Central memory CD4-positive, alpha-beta T cell (primary cell): ENCODE measurements around the gene DIAPH2.

ENCODE experiments used
- DNase-seq: peaks from one replicate; pipeline ENCODE4 v3.0.0; 2022

DIAPH2 gene

DNA sequence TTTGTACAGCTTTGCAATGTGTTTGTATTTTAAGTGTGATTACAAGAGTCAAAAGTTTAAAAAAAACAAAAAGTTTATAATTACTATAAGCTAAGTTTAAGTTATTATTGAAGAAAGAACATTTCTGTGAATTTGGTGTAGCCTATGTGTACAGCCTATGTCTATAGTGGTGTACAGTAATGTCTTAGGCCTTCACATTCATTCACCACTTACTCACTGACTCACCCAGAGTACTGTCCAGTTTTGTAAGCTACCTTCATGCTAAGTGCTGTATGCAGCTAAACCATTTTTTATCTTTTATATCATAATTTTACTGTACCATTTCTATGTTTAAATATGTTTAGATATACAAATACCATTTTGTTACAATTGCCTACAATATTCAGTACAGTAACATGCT, 381.3 kb downstream of the DIAPH2 start:
- DNase-seq: no peak

DNA sequence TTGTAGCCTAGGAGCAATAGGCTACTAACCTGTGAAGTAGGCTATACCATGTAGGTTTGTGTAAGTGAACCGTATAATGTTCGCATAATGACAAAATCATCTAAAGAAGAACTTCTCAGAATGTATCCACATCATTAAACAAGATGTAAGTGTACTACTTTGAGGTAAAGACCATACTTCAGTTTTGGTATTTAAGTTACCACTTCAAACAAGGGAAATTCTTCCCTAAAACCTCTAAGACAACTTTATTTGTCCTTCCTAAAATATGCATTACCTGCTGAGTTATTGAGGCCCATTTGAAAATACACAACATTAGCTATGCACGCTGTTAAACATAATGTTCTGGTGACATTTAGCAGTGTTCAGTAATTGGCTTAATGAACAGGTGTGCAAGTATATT, 381.7 kb downstream of the DIAPH2 start:
- DNase-seq: no peak

DNA sequence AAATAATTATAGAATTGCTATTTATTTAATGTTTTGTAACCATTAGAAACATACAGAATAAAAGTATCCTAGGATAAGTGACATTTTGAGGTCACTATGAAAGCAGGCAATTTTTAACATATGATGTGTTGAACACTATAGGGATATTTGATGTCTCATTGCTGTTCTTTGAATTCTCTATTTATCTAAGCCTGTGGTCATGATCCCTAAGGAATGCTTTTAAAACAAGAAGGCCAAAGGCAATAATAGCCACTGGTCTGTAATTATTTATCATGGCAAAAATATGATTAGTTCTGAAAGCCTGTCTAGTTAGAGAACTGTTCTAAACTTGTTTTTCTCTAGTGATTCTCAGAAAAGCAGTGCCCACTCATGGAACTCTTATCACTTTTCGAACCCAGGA, 385.7 kb downstream of the DIAPH2 start:
- no peak for DNase-seq

DNA sequence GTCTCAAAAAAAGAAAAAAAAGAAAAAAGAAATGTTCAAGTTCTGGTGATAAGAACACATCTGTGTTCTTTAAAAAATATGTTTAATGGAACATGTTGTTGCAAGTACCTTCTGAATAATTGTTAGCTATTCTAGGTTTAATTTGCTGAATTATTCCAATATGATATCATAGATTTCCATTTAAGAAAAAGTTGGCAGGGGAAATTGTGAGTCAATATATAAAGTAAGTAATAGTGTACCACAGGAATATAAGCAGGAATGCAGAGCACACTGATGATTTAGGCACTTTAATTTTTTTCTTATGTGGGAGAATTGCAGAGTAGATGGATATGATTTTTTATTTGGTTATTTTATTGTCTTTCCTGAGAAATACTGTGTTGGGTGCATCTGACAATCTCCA, 389.8 kb downstream of the DIAPH2 start:
- DNase-seq: no peak

DNA sequence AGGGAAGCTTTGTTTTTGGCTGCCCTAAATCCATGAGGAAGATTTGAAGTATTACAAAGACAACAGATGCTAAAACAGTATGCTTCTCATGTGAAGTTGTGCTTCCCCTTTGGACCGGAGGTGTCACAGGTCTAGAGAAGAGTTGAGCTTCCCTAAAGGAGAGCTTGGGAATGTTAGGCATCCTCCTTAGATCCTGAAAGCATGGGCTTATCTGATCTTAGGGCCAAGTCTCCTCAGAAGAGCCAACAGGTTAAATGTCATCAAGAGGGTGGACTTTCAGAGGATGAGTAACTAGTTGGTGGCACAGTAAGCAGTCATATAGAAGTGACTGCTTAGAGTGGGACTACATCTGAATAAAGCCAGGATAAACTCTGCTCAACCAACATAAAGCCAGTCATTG, 404.5 kb downstream of the DIAPH2 start:
- no peak for DNase-seq

DNA sequence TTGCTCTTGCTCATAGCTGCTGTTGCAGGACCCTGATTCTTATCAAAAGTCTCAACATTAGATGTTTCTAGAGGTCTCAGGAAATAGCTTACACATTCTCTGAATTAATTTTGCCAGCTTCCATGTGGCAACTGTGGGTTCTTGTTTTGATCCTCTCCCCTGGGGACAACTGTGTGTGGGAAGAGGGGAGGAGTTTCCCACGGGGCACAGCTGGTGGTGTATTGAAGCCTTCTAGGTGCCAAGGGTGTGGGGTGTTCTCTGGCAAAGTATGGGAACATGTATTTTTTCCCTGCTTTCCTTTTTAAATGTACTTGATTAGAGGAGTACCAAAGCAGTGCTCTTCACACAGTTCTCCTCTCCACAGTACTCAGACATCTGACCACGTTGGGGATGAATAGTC, 411.7 kb downstream of the DIAPH2 start:
- no peak for DNase-seq

DNA sequence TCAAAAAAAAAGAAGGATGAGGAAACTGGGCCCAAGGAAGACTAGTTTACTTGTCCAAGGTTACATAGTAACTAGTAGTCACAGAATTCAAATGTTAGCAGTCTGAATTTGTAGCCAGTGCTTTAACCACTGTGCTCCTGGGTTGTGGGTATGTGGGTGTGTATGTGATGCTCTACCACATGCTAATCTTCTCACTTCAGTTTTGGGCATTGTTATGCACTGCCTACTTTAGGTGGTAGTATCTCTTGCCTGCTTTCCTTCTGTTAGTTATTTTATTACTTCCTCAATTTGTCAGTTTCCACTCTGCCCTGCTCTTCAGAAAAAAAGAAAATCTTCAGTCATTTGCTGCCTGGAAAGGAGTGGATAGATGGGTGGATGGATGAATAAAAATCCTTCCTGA, 418.3 kb downstream of the DIAPH2 start:
- DNase-seq: no peak

DNA sequence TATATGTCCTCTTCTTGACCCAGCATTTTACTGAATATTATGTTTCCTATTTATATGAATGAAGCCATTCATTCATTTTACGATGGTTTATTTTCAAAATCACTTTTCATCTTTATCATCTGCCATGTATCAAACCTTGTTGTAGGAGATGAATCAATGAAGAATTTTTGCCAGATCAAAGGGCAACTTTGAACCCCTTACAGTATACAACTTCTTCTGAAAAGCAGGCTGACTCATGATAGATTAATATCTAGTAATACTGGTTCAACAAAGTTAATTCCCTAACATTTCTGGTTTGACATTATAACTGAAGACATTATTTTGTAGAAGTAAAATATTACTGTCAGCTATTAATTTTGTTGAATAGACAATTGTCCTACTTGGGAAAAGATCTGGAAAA, 425.1 kb downstream of the DIAPH2 start:
- DNase-seq: no peak

DNA sequence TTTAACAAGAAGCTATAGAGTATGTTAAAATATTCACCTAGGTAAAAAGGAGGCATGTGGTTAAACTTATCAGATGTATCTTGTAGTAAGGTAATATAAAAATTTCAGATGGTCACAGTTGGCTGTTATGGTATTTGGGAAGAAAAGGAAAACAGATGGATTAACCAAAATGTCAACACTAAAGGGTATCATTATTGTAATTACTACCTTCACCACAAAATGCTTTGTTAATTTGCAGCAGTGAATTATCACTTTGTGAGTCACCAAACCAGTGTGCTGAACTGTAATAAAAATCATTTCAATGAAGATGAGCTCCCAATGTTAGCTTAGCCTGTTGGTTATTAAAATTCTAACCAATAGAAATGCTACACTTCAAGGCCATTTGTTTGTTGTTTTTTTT, 432.9 kb downstream of the DIAPH2 start:
- no peak for DNase-seq

DNA sequence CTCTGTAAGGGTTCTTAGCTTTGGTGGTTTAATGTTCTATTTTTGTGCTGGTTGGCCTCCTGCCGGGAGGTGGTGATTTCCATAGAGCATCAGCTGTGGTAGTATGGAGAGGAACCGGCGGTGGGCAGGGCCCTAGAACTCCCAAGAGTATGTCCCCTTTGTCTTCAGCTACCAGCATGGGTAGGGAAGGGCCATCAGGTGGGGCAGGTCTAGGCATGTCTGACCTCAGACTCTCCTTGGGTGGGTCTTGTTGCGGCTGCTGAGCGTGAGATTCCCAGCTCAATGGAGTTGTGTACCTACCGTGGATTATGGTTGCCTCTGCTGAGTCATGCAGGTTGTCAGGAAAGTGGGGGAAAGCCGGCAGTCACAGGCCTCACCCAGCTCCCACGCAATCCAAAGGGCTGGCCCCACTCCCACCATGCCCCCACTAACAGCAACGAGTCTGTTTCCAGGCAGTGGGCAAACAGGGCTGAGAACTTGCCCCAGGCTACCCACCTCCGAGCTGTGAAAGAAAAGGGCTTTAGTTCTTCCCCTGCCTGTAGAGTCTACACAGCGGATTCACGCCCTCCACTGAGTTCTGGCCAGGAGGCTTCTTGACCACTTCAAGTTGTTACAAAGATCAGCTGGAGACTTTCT, 434.9 kb downstream of the DIAPH2 start:
- no peak for DNase-seq

DNA sequence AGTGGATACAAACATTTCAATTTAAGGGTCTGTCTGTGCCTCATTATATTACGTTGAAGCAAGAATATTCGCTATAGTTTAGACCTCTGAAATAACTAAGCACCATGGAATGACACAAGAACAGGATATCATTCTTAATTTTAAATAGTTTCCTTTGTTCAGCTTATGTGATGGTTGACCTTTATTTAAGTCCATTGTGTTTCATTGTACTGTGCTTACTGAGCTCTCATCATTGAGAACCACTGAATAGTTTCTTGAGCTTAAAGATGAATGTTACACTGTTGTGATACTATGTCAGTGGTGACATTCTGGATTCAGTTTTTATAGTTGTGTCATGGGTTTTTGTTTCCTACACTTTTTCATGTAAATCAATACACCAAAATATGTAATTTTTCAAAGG, 438.4 kb downstream of the DIAPH2 start:
- DNase-seq: no peak

DNA sequence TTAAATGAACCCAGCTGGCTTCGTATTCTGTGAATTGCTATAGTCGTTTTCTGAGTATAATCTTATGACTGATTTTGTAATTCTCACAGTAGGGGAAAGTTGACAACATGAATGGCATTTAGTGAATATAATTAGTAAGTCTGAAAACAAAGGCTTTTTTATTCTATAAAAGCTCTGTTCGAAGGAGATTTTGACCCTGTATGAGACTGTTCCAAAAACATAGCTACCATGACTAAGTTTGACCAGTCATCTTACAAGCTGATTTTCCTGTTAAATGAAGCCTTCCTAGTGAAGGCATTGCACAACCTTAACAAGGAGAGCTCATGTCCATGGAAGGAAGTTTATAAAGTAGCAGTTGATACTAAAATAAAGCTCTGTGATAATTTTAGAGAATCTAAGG, 441.4 kb downstream of the DIAPH2 start:
- DNase-seq: no peak

DNA sequence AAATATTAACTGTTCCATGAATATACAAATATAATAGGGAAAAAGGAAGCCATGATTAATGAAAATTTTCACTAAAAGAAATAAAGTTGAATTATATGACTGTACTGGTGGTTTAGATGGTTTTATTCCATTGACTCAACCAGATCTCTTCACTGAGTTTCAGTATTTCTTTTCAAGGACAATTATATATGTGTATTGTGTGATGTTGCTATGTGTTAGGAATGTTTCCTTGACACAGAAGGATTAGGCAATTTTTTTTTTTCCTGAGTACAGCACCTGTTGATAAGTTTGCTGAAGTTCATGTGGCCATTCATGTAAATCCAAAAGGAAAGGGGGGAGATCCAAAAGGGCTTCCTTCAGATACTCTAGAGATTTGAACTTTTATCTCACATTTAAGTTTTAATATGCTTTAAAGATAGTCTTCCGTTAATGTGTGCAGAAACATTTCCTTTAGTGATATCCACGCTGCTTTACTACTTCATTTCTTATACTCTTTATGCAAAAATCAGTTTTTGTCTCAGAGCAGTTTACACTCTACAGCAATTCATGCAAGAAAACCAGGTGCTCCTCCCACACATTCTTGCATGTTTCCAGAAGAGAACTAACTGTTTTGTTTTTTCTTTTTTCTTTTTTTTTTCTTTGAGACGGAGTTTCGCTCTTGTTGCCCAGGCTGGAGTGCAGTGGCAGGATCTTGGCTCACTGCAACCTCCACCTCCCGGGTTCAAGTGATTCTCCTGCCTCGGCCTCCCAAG, 448.2 kb downstream of the DIAPH2 start:
- no peak for DNase-seq

DNA sequence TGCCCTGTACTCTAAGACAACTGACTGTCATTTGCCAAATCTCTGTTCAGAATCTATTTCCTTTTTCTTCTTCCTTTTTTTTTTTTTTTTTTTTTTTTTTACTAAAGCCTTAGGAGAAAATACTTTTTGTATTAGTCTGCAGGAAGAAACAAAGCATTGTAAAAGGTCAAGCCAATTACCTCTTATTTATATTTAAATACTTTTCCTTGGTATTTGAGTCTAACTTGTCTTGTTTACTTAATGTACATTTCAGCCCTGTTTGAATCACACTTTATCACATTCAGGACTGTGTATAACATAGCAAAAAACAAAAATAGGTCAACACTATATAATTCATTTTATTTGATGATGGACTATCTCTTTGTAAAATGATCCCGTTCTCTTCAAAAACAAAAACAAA, 461.3 kb downstream of the DIAPH2 start:
- no peak for DNase-seq

DNA sequence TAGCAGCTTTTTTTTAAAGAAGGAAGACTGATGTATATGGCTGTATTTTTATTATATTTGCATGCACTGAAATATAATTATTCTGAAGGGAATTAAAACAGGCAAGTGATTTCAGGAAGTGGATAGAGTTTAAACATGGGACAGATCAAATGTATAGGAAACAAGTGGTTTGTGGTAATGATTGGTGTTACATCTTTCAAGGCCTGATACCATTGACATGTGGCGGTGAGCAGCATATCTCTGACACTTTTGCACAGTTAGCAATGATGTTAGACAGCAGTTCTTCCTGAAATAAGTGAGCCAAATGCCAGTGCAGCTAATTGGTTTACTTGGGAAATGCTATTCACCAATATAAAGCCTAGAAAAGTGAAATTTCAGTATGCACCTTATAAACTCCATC, 471.2 kb downstream of the DIAPH2 start:
- no peak for DNase-seq

DNA sequence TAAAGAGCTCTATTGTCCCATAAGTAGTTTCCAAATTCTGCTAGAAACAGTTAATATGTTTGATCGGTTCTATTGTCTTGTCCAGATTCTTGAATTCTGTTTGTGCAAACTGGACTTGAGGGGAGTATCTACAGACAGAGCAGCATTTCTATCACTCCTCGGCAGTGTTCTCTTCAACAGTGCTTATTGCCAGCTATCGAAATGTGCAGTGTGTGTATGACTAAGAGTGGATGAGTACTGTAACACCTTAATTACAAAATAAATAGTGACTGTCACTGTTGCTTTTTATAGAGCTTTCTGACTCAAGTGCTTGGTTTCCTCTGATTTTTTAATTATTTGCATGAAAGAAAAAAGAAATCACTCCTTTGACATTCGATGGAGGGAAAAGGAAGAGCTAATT, 473.6 kb downstream of the DIAPH2 start:
- DNase-seq: no peak

DNA sequence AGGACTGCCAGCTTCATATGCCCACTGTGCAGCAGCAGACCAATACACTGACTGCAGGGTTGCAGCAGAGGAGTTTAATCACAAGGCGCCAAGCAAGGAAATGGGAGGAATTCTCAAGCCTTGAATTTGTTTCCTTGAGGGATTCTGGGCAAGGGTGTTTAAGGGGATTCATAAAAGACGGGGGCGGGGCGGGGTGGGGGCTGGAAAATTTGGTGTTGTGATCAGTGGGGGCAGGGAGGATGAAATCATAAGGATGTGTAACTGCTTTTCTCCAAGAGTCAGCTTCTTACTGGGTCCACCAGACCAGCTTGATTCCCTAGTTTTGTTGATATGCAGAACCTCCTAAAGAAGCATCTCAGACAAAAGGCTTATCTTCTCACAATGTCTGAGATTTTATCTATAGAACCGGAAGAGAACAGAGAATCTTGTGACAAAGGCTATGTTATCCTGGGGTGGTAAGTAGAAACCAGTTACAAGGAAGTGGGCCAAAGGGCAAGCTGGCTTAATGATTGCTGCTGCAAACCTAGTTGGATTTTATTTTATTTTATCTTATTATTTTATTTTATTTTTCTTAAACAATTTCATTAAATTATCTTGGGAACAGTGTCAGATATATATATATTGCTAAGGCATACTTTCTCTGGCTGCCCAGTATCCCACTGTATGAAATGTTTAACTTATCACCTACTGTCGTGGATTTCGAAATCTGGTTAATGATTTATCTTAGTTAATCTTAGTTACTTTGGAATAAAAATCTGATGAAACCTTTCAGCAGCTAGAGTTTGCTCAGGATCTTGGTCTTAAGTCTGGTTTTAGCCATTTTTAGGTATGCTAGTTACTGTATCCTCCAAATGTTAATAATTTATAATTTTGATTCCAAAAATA, 475.5 kb downstream of the DIAPH2 start:
- DNase-seq: no peak

DNA sequence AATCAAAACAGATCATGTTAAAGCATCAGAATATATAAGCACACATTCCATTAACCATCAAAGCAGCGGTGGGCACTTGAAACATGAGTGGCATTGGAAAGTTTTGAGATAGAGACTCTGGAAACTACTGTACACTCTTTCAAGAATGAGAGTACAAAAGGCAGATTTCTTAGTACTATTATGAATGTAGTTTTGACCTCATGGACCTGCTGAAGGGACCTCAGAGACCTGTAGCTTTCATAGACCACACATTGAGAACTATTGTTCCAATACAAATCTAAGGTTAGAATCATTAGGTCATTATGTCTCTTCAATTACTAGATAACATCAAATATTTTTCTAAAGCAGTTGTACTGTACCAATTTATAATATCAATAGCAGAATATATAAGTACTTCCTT, 482.7 kb downstream of the DIAPH2 start:
- DNase-seq: no peak

DNA sequence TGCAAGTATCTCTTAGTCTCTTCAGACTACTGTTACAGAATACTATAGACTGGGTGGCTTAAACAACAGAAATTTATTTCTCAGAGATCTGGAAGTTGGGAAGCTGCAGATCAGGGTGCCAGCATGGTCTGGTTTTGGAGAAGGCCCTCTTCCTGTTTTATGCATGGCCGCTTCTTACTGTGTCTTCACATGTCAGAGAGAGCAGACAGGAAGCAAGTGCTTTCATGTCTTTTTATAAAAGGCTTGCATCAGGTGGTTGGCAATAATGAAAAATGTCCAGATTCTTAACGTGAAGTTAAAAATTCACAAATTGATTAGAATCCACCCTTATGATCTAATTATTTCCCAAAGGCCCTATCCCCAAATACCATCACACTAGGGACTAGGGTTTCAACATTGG, 484.0 kb downstream of the DIAPH2 start:
- DNase-seq: no peak

DNA sequence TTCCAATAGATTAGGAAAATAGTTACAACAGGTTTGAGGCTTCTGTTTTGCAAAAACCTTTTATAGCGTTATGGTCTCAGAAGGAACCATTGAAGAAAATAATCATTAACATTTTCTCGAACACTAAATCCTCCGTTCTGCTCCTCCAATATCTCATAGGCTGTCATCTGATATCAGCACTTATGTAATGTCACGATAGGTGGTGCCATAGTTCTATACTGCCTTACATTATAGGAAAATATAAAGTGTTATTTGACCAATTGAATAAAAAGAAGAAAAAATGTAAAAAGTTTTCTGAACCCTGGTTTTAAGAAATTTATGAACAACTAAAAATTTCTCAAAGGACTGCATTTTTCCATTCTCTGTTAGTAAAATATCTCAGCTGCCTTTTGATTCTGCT, 490.5 kb downstream of the DIAPH2 start:
- no peak for DNase-seq

DNA sequence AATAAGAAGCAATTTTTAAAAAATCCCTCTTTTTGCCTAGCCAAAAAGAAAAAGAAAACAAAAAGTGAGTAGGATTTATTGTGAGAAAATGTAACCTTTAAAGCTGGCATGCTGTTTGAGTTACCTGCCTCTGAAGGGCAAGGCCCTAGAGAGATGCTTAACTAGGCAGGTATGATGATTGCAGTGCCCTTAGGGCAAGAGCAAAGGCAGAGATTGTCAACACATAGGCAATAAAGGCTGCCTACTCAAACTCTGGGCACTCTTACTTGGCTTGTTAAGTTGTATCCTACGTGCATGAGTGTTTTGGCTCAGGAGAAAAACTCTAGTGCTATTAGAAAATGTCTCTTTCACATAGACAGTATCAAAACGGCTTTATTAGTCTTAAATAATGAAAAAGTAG, 505.0 kb downstream of the DIAPH2 start:
- DNase-seq: no peak

DNA sequence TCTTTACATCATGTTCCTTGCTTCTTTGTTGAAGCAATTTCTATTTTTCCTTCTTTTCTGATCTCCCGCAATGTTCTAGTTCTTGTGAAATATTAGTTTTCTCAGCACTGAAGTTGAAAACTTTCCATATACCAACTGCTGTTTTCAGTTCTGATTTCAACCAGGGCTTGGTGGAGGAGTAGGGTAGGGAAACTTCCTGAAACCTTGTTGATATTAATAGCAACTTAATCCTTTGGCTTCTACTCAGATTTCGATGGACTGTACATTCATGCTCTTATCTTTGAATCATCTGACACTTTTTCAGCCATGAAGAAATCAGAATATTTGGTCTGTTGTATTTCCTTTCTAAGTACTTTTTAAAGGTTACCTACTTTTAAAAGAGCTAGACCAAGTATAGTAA, 514.9 kb downstream of the DIAPH2 start:
- DNase-seq: no peak

DNA sequence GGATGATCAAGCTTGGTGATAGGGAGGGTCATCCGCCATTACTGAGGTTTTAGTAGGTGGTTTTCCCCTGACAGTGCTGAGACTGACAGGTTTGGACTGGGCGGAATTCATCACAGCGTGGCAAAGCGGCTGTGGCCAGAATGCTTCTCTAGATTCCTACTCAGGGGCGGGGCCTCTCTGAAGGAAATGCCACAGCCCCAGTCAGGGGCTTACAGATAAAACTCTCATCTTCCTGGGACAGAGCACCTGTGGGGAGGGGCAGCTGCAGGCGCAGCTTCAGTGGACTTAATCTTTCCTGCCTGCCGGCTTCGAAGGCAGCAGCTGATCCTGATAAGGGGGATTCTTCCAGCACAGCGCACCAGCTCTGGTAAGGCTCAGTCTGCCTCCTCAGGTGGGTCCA, 515.8 kb downstream of the DIAPH2 start:
- no peak for DNase-seq

DNA sequence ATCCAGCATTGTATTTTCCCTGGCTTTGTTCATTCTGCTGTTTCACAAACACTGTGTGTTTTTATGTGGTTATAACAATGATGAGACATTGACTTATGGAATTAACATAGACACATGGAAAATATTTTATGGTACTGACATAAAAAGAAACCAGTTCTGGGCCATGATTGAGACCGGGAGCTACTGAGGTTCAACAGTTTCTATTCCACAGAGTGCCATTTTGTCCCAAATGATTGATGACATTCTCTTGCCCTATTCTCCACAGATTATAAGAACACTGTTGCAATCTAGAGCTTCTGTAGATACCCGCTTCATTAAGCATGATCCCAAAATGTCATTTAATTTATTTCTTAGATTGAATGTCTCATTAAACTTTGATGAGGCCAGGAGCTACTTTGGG, 525.9 kb downstream of the DIAPH2 start:
- no peak for DNase-seq
